GM23338 (cell line): Measurements from ENCODE around the gene HLA-DPA1. TPM values are rescaled to one million over a fixed set of nuclear protein-coding genes. Genes with fewer than 3 reads are reported as not detected.

ENCODE experiments used
- ATAC-seq: fragments of 200-7000 bp; cut with Tn5 transposase; 3 replicates; pipeline ENCODE4 v1.9.1; 2020
- DNase-seq: peaks from one replicate; pipeline ENCODE4 v3.0.0-alpha.2; 2015; ENCODE audit warnings: low spot score
- H2AFZ ChIP-seq: fragments of 200-600 bp; sonication (generic); 2 replicates; pipeline ENCODE4 v1.8.0; 2016; ENCODE audit warnings: antibody characterized with exemption, mild to moderate bottlenecking, moderate library complexity
- H3F3A ChIP-seq: fragments of 200-600 bp; sonication (generic); replicated peaks from 2 replicates; pipeline ENCODE4 v1.8.0; 2017; ENCODE audit warnings: antibody characterized with exemption, mixed run types, low read depth
- H3K27ac ChIP-seq: fragments of 200-600 bp; sonication (generic); 2 replicates; pipeline ENCODE4 v1.6.1; 2016; ENCODE audit warnings: low read depth
- H3K27me3 ChIP-seq: fragments of 200-600 bp; sonication (generic); 2 replicates; pipeline ENCODE4 v1.8.0; 2016; ENCODE audit warnings: mild to moderate bottlenecking, mixed run types, moderate library complexity; ENCODE audit not compliant: insufficient read depth
- H3K36me3 ChIP-seq: fragments of 200-600 bp; sonication (generic); 2 replicates; pipeline ENCODE4 v1.8.0; 2016; ENCODE audit warnings: mild to moderate bottlenecking; ENCODE audit not compliant: insufficient read depth
- H3K4me1 ChIP-seq: fragments of 200-600 bp; sonication (generic); 2 replicates; pipeline ENCODE4 v1.8.0; 2016; ENCODE audit warnings: mild to moderate bottlenecking, moderate library complexity; ENCODE audit not compliant: insufficient read depth
- H3K4me2 ChIP-seq: fragments of 200-600 bp; sonication (generic); 2 replicates; pipeline ENCODE4 v1.7.1; 2017; ENCODE audit warnings: mixed run types
- H3K4me3 ChIP-seq: fragments of 200-600 bp; sonication (generic); 2 replicates; pipeline ENCODE4 v1.6.1; 2016; ENCODE audit warnings: mixed run types
- H3K79me2 ChIP-seq: fragments of 200-600 bp; sonication (generic); replicated peaks from 2 replicates; pipeline ENCODE4 v1.8.0; 2017; ENCODE audit warnings: mild to moderate bottlenecking; ENCODE audit not compliant: insufficient read depth
- H3K9me2 ChIP-seq: fragments of 200-600 bp; sonication (generic); 2 replicates; pipeline ENCODE4 v1.8.0; 2017; ENCODE audit not compliant: insufficient read depth
- H4K20me1 ChIP-seq: fragments of 200-600 bp; sonication (generic); replicated peaks from 2 replicates; pipeline ENCODE4 v1.8.0; 2017; ENCODE audit warnings: mild to moderate bottlenecking; ENCODE audit not compliant: insufficient read depth
- H3K27ac Mint-ChIP-seq: 2 replicates; pipeline ENCODE4 v1.8.0; 2020; ENCODE audit warnings: inconsistent platforms, mild to moderate bottlenecking, moderate library complexity, mixed read lengths
- H3K27me3 Mint-ChIP-seq: 3 replicates; pipeline ENCODE4 v1.8.0; 2022; ENCODE audit warnings: low read depth, mild to moderate bottlenecking, moderate library complexity, mixed read lengths, inconsistent platforms; ENCODE audit not compliant: insufficient read depth, poor library complexity
- H3K36me3 Mint-ChIP-seq: 3 replicates; pipeline ENCODE4 v1.8.0; 2021; ENCODE audit warnings: low read depth, mild to moderate bottlenecking, inconsistent platforms, moderate library complexity, mixed read lengths
- H3K4me1 Mint-ChIP-seq: 3 replicates; pipeline ENCODE4 v1.8.0; 2020; ENCODE audit warnings: mild to moderate bottlenecking, inconsistent platforms, mixed read lengths
- H3K4me3 Mint-ChIP-seq: 3 replicates; pipeline ENCODE4 v1.8.0; 2021; ENCODE audit warnings: moderate library complexity, mild to moderate bottlenecking, inconsistent platforms, mixed read lengths
- H3K9me3 Mint-ChIP-seq: 3 replicates; pipeline ENCODE4 v1.8.0; 2020; ENCODE audit warnings: moderate library complexity, mild to moderate bottlenecking, inconsistent platforms, mixed read lengths
- EZH2 ChIP-seq: fragments of 200-600 bp; sonication (generic); IDR thresholded peaks from one replicate; pipeline ENCODE4 v1.8.0; 2017; ENCODE audit warnings: antibody characterized with exemption, mild to moderate bottlenecking, low read depth; ENCODE audit not compliant: unreplicated experiment
- ZNF331 ChIP-seq: fragments of 250-450 bp; sonication (Bioruptor Pico); IDR thresholded peaks from 2 replicates; pipeline ENCODE4 v1.5.0; 2020; ENCODE audit warnings: low read depth, mild to moderate bottlenecking, moderate library complexity
- polyA plus RNA-seq: library from polyadenylated mRNA; unstranded; fragments of >200 nt; fragmentation: Nextera tagmentation; extraction: Ambion mirVana; gene quantifications from 2 replicates; pipeline ENCODE4 v1.2.1, GENCODE V29; 2016
- total RNA-seq: library from RNA; depleted of rRNA; stranded (reverse); fragments of >200 nt; shearing (Covaris generic); gene quantifications from 2 replicates; pipeline ENCODE4 v1.2.3, GENCODE V29; 2014
- TF ChIP-seq, protein P1 (sequence below): fragments of 250-450 bp; sonication (Bioruptor Pico); IDR thresholded peaks from 2 replicates; pipeline ENCODE4 v1.5.0; 2020; ENCODE audit warnings: mild to moderate bottlenecking, moderate library complexity
- TF ChIP-seq, protein P2 (sequence below): IDR thresholded peaks from one replicate; pipeline ENCODE4 v1.6.1; 2018; ENCODE audit warnings: antibody characterized with exemption; ENCODE audit not compliant: unreplicated experiment

Gene HLA-DPA1
- total and polyA plus RNA-seq, 2 experiments from 2014 or later = 4.1 to 6.9 TPM

DNA sequence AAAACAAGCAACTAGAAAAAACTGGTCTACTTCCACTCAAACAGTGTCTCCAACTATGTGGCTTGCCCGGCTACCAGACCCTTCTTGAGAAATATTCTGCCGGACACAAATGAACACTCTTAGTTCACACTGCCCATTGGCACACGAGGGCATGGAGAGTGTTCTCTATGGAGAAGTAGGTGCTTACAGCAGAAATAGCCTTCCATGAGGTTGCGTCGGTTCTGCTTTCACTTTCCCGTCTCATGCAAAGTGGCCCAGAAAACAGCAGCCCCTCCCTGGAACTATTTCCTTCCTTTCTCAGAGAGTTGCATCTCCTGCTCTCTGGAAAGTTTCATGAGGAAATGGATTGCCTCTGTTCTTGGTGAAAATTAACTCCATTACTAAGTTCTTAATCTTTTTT is 54.5 kb downstream of the HLA-DPA1 start (continued):
- TF ChIP-seq, protein P1, sequence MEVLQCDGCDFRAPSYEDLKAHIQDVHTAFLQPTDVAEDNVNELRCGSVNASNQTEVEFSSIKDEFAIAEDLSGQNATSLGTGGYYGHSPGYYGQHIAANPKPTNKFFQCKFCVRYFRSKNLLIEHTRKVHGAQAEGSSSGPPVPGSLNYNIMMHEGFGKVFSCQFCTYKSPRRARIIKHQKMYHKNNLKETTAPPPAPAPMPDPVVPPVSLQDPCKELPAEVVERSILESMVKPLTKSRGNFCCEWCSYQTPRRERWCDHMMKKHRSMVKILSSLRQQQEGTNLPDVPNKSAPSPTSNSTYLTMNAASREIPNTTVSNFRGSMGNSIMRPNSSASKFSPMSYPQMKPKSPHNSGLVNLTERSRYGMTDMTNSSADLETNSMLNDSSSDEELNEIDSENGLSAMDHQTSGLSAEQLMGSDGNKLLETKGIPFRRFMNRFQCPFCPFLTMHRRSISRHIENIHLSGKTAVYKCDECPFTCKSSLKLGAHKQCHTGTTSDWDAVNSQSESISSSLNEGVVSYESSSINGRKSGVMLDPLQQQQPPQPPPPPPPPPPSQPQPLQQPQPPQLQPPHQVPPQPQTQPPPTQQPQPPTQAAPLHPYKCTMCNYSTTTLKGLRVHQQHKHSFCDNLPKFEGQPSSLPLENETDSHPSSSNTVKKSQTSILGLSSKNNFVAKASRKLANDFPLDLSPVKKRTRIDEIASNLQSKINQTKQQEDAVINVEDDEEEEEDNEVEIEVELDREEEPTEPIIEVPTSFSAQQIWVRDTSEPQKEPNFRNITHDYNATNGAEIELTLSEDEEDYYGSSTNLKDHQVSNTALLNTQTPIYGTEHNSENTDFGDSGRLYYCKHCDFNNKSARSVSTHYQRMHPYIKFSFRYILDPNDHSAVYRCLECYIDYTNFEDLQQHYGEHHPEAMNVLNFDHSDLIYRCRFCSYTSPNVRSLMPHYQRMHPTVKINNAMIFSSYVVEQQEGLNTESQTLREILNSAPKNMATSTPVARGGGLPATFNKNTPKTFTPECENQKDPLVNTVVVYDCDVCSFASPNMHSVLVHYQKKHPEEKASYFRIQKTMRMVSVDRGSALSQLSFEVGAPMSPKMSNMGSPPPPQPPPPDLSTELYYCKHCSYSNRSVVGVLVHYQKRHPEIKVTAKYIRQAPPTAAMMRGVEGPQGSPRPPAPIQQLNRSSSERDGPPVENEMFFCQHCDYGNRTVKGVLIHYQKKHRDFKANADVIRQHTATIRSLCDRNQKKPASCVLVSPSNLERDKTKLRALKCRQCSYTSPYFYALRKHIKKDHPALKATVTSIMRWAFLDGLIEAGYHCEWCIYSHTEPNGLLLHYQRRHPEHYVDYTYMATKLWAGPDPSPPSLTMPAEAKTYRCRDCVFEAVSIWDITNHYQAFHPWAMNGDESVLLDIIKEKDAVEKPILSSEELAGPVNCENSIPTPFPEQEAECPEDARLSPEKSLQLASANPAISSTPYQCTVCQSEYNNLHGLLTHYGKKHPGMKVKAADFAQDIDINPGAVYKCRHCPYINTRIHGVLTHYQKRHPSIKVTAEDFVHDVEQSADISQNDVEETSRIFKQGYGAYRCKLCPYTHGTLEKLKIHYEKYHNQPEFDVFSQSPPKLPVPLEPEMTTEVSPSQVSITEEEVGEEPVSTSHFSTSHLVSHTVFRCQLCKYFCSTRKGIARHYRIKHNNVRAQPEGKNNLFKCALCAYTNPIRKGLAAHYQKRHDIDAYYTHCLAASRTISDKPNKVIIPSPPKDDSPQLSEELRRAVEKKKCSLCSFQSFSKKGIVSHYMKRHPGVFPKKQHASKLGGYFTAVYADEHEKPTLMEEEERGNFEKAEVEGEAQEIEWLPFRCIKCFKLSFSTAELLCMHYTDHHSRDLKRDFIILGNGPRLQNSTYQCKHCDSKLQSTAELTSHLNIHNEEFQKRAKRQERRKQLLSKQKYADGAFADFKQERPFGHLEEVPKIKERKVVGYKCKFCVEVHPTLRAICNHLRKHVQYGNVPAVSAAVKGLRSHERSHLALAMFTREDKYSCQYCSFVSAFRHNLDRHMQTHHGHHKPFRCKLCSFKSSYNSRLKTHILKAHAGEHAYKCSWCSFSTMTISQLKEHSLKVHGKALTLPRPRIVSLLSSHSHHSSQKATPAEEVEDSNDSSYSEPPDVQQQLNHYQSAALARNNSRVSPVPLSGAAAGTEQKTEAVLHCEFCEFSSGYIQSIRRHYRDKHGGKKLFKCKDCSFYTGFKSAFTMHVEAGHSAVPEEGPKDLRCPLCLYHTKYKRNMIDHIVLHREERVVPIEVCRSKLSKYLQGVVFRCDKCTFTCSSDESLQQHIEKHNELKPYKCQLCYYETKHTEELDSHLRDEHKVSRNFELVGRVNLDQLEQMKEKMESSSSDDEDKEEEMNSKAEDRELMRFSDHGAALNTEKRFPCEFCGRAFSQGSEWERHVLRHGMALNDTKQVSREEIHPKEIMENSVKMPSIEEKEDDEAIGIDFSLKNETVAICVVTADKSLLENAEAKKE (CRISPR knock-in tag) = no peak

DNA sequence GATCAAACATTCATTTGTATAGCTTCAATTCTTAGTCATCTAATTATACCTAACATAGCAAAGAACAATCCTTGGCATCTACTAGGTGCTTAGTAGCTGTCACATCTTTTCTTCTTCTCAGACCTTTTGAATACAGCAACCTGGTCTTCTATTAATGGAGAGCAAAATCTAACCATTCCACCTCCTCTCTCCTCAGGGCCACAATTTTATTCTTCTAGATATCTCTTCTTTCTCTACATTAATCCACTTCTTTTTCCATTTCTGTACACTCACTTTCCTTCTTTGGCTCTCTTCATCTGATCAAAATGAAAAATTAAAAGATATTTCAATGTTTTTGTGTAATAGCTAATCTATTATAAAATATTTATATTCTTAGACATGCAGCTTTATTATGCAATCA is 55.0 kb downstream of the HLA-DPA1 start:
- DNase-seq = no peak
- no peak overlapping the region; the same call in 2 of the 3 replicates for H3K4me3 Mint-ChIP-seq
- peaks cover 6% of the 10 kb centered on the region for H3K27me3 Mint-ChIP-seq
- Histone ChIP-seq H3K9me2 (no peaks in the 10 kb centered on the region; the same call in 1 of the 2 replicates), H3K36me3 (no peaks in the 10 kb centered on the region), H3K27ac (no peak overlapping the region), H3K27me3 (no peaks in the 10 kb centered on the region), H3K79me2 (no peaks in the 10 kb centered on the region), H3F3A (no peaks in the 10 kb centered on the region), H2AFZ (peak overlapping the region; percentile 52; the same call in 1 of the 2 replicates), H3K4me1 (0 out of 2 replicates have a peak, but pooled peaks cover 2% of the 10 kb centered on the region), H3K4me3 (no peak overlapping the region), H4K20me1 (no peaks in the 10 kb centered on the region), H3K4me2 (no peak overlapping the region)
- peaks cover 12% of the 10 kb centered on the region for H3K4me1 Mint-ChIP-seq
- no peaks in the 10 kb centered on the region for H3K9me3 Mint-ChIP-seq
- TF ChIP-seq ZNF331 (no peak), EZH2 (no peak)
- TF ChIP-seq, protein P2, sequence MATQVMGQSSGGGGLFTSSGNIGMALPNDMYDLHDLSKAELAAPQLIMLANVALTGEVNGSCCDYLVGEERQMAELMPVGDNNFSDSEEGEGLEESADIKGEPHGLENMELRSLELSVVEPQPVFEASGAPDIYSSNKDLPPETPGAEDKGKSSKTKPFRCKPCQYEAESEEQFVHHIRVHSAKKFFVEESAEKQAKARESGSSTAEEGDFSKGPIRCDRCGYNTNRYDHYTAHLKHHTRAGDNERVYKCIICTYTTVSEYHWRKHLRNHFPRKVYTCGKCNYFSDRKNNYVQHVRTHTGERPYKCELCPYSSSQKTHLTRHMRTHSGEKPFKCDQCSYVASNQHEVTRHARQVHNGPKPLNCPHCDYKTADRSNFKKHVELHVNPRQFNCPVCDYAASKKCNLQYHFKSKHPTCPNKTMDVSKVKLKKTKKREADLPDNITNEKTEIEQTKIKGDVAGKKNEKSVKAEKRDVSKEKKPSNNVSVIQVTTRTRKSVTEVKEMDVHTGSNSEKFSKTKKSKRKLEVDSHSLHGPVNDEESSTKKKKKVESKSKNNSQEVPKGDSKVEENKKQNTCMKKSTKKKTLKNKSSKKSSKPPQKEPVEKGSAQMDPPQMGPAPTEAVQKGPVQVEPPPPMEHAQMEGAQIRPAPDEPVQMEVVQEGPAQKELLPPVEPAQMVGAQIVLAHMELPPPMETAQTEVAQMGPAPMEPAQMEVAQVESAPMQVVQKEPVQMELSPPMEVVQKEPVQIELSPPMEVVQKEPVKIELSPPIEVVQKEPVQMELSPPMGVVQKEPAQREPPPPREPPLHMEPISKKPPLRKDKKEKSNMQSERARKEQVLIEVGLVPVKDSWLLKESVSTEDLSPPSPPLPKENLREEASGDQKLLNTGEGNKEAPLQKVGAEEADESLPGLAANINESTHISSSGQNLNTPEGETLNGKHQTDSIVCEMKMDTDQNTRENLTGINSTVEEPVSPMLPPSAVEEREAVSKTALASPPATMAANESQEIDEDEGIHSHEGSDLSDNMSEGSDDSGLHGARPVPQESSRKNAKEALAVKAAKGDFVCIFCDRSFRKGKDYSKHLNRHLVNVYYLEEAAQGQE = no peak
- TF ChIP-seq, protein P1 (CRISPR knock-in tag) = no peak
- H3K27ac Mint-ChIP-seq = no peak overlapping the region
- ATAC-seq = no peak
- no peaks in the 10 kb centered on the region for H3K36me3 Mint-ChIP-seq
